Upper lobe of left lung (tissue), 6 donors: Measurements from ENCODE around the gene UGT2A2. TPM values are rescaled to one million over a fixed set of nuclear protein-coding genes. Genes with fewer than 3 reads are reported as not detected.

Experiments
- ATAC-seq, 2 donors: fragments of 200-7000 bp; cut with Tn5 transposase; one replicate each; pipeline ENCODE4 v1.9.1; 2022; ENCODE audit warnings: mild to moderate bottlenecking in 2 of 2, moderate library complexity in 2 of 2; ENCODE audit not compliant: low FRiP score in 2 of 2
- DNase-seq, 2 donors: peaks; one replicate each; pipeline ENCODE4 v3.0.0-alpha.2; 2019 to 2020
- H3K27ac ChIP-seq, 4 donors: fragments of 200-600 bp; sonication (generic); one replicate each; pipeline ENCODE4 v1.5.1; 2016 to 2019
- H3K27me3 ChIP-seq, 4 donors: fragments of 200-600 bp; sonication (generic); one replicate each; pipeline ENCODE4 v1.5.1; 2017 to 2019
- H3K36me3 ChIP-seq, 4 donors: fragments of 200-600 bp; sonication (generic); one replicate each; pipeline ENCODE4 v1.5.1; 2016 to 2019
- H3K4me1 ChIP-seq, 4 donors: fragments of 200-600 bp; sonication (generic); one replicate each; pipeline ENCODE4 v1.5.1; 2018 to 2019
- H3K4me3 ChIP-seq, 4 donors: fragments of 200-600 bp; sonication (generic); one replicate each; pipeline ENCODE4 v1.5.1; 2017 to 2019; ENCODE audit warnings: mild to moderate bottlenecking in 2 of 4, moderate library complexity in 1 of 4
- H3K9me3 ChIP-seq, 4 donors: fragments of 200-600 bp; sonication (generic); one replicate each; pipeline ENCODE4 v1.5.1; 2018 to 2019
- EP300 ChIP-seq, 4 donors: sonication (generic); formaldehyde crosslinking; IDR thresholded peaks; one replicate each; pipeline ENCODE4 v1.5.1; 2017; ENCODE audit warnings: antibody characterized with exemption in 4 of 4, control low read depth in 2 of 4
- POLR2A ChIP-seq, 4 donors: fragments of 450-650 bp; IDR thresholded peaks; one replicate each; pipeline ENCODE4 v1.5.1; 2016 to 2017; ENCODE audit warnings: antibody characterized with exemption in 4 of 4, mild to moderate bottlenecking in 2 of 4
- POLR2AphosphoS5 ChIP-seq, 2 donors: sonication (generic); formaldehyde crosslinking; IDR thresholded peaks; one replicate each; pipeline ENCODE4 v1.5.1; 2017; ENCODE audit warnings: antibody characterized with exemption in 2 of 2
- WGBS, 2 donors: methylation state at CpG; one replicate each; pipeline ENCODE4 v1.1.5; 2017 to 2018; 5-methylcytosine and 5-hydroxymethylcytosine counted together
- small RNA-seq, 4 donors: library from RNA; depleted of rRNA; stranded (forward); fragments of <200 nt; gene quantifications; one replicate each; pipeline ENCODE3, GENCODE V24; 2016
- total RNA-seq, 6 donors: library from RNA; depleted of rRNA in 4 of 6; stranded (reverse); fragments of >200 nt in 4 of 6; gene quantifications; one replicate each; pipeline versions ENCODE4 v1.1.0 to v1.2.1, GENCODE V29; 2016 to 2021
- TF ChIP-seq, protein P1 (sequence below), 6 experiments: fragments of 450-650 bp in 4 of 6; fragments of 200-600 bp in 2 of 6; sonication (generic) in 2 of 6; IDR thresholded peaks; one replicate each; pipeline ENCODE4 v1.5.1; 2016 to 2019; ENCODE audit warnings: antibody characterized with exemption in 6 of 6
- donor health status: DM: no; HTN: no; CAD: no; lungs with moderate emphysema.
- donor health status: DM: no; HTN: yes; CAD: no; lungs with severe emphysema.

Gene UGT2A2
- total RNA-seq, 6 donors from 2014 or later = not detected

DNA sequence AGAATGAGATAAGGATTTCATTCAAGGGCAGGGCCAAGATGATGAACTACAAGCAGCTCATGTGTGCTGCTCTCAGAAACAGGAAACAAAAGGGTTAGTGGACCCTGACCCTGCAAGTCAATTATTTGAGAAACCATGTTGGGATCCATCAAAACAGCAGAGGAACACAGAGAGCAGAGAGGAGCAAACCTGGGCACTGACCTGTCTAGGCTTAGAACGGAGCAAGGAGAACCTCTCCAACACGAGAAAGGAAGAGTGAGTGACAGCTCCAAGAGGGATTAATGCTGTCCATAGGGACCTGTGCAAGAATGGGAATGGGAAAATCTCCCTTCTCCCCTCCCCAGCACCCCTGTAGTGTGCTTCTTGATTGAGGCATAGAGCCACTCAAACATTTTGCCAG lies 89.8 kb downstream of the UGT2A2 start:
- Histone ChIP-seq H3K27ac (no peak overlapping the region), H3K4me3 (no peak overlapping the region), H3K9me3 (no peaks in the 10 kb centered on the region), H3K27me3 (no peaks in the 10 kb centered on the region), H3K36me3 (no peaks in the 10 kb centered on the region), H3K4me1 (no peaks in the 10 kb centered on the region)
- TF ChIP-seq POLR2A (IDR thresholded peaks at IDR 0.05) = no peak
- TF ChIP-seq, protein P1, sequence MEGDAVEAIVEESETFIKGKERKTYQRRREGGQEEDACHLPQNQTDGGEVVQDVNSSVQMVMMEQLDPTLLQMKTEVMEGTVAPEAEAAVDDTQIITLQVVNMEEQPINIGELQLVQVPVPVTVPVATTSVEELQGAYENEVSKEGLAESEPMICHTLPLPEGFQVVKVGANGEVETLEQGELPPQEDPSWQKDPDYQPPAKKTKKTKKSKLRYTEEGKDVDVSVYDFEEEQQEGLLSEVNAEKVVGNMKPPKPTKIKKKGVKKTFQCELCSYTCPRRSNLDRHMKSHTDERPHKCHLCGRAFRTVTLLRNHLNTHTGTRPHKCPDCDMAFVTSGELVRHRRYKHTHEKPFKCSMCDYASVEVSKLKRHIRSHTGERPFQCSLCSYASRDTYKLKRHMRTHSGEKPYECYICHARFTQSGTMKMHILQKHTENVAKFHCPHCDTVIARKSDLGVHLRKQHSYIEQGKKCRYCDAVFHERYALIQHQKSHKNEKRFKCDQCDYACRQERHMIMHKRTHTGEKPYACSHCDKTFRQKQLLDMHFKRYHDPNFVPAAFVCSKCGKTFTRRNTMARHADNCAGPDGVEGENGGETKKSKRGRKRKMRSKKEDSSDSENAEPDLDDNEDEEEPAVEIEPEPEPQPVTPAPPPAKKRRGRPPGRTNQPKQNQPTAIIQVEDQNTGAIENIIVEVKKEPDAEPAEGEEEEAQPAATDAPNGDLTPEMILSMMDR (IDR thresholded peaks at IDR 0.05) = no peak
- TF ChIP-seq EP300 (IDR thresholded peaks at IDR 0.05) = no peak
- no peak for TF ChIP-seq POLR2AphosphoS5 (IDR thresholded peaks at IDR 0.05)
- peak in 1 of 2 donors; percentile 63 for ATAC-seq
- WGBS, 2 donors = 59 to 88% methylated on average over 2 of the region's 2 CpGs
- DNase-seq = no peak

DNA sequence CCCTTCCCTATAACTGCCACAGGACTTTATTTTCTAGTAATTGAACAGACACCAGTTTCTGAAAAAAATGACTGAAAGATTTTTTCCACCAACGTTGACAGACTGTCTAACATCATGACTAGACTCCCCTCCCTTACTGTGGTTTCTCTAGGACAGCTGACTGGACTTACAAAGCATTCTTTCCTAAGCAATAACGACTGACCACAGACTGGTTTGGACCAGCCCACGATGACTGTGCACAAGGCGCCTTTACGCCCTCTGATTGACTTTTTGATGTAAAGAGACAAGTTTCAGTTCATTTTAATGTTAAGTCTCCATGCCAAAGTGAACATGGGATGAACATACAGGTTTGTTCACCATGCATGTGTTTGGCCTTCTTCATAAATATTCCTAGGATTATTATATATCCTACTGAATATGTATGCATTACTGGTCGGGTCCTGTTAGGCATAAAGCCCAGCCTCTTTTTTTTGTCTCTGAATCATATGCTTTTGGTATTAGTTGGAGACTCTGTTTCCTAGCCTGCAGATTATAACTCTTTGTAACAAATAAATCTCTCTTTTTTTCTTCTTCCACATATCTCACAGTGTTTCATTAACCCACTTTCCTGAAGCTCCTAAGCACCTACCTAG lies 93.2 kb downstream of the UGT2A2 start:
- Histone ChIP-seq H3K4me1 (no peaks in the 10 kb centered on the region), H3K9me3 (no peaks in the 10 kb centered on the region), H3K36me3 (no peaks in the 10 kb centered on the region), H3K27ac (no peak overlapping the region), H3K4me3 (no peak overlapping the region), H3K27me3 (no peaks in the 10 kb centered on the region)
- ATAC-seq (no peak), DNase-seq (no peak)
- TF ChIP-seq, protein P1 (IDR thresholded peaks at IDR 0.05) = no peak
- TF ChIP-seq POLR2A (IDR thresholded peaks at IDR 0.05) (no peak), EP300 (IDR thresholded peaks at IDR 0.05) (no peak), POLR2AphosphoS5 (IDR thresholded peaks at IDR 0.05) (no peak)
- 47 to 51% methylated on average over 6 of the region's 6 CpGs for WGBS, 2 donors

Small RNA genes lying within 50 kb of the gene (small RNA-seq; reads per million reads assigned to genes)
- 0 reads per million in 4 donors for gene UGT2A2

Other genes with a start within 250 kb of the UGT2A2 start
- gene UGT2B4, start 143.7 kb downstream of the UGT2A2 start, total RNA-seq = 1 to 10 TPM in 1 of 6 donors, under 1 TPM in 2, not detected in 3; 0.24 to 1.8 (median 0.74) TPM
- gene UGT2A1, start 13.6 kb upstream of the UGT2A2 start, total RNA-seq = under 1 TPM in 1 of 6 donors, not detected in 5; 0.59 TPM
- 10 to 100 TPM in 1 of 6 donors, 1 to 10 TPM in 5; 2.1 to 12.9 (median 4.9) TPM for gene SULT1B1, start 121.0 kb upstream of the UGT2A2 start, total RNA-seq
- gene SULT1E1, start 220.5 kb upstream of the UGT2A2 start, total RNA-seq = 1 to 10 TPM in 5 of 6 donors, not detected in 1; 1.2 to 4.3 (median 2.2) TPM